GM18907 (cell line): ENCODE data around the gene RASA2.
"Not testable (repeated sequence)": the region's sequence is repeated elsewhere in the genome, so short reads cannot be mapped to it uniquely, and the experiment has no call there.

Experiments used
- ATAC-seq: cut with Tn5 transposase; IDR thresholded peaks from one replicate; pipeline ENCODE4 v1.9.1; 2021; ENCODE audit warnings: mild to moderate bottlenecking, moderate library complexity; ENCODE audit not compliant: unreplicated experiment

Gene RASA2

DNA sequence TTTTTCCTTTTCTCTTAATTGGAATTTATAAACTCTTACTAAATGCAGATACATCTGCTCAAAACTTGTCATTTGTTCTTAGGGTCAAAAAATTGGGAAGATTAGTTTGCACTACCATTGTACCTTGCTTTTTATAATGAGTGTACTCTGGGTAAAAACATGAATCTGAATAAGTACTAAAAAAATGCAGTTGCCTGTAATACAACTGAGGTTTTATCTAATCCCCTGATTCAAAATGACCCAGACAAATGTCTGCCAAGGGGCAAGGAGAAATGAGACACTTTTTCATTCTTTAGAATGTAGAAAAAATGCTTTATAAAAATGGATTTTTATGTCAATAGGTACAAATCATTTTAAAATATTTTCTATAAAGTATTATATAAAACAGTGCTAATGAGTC, 42.4 kb downstream of the RASA2 start:
- ATAC-seq = no peak

DNA sequence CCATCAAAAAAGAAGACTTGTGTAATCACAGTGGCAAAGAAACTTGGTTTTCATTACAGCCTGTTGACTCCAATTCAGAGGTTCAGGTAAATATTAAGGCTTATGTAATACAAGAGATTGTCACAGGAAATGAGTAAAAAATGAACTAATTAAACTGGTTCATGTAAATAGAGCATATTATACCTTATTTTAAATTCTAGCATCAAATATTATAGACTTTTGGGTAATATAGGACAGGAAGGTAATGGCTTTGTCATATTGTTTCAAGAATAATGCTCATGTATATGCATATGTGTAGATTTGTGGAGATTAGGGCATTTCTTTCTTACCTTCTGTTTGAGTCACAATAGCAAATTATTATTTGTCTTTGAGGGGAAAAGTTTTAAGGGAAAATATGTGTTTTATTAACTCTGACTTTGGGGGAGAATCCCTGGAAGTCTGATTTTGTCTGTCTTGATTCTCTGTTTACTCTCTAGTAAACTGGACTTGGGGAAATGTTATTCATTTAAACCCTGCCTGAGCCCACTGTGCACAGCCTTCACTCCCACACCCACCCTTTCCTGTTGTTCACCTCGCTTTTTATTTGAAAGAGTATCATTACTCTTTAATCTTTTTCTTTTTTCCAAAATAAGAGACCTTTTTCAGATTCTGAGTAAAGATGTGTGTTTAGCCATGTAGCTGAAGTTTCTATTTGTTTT, 43.0 kb downstream of the RASA2 start:
- no peak for ATAC-seq

DNA sequence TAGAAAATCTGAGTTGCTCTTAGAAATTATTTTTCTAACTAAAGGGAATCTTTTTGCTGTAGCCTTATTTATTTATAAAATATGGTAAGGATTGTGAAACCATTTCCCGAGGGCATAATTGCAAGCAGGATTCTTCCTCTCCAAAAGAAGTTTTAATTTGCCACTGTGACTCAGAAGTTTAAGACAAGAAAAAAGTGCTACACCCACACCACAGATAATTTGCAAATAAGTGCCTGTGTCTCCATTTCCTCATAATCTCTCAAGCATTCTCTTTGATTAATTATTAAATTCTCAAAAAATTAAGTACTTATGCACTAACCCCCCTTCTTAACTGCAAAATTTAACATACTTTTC, 43.6 kb downstream of the RASA2 start:
- no peak for ATAC-seq

DNA sequence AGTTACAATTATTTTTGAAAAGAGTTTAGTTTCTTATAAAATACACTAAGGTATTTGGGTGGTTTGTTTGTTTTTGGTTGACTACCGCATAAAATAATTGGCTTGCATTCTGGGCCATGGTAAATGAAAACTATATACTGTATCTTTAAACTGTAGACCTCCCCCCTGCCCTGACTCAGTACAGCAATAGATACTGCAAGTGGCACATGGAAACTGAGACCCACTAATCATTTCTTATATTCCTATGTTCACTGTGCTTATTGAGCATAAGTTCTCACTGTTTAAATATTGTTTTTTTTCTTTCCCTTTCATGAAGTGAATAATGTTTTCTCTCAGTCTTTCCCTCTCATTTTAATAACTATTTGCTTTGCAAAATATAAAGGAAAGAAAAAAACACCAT, 45.8 kb downstream of the RASA2 start:
- no peak for ATAC-seq

DNA sequence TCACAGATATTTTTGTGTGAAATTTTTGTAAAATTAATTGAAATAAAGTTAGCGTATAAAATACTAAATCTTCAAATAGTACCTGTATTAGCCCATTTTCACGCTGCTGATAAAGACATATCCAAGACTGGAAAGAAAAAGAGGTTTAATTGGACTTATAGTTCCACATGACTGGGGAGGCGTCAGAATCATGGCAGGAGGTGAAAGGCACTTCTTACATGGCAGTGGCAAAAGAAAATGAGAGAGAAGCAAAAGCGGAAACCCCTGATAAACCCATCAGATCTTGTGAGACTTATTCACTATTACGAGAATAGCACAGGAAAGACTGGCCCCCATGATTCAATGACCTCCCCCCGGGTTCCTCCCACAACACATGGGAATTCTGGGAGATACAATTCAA, 49.2 kb downstream of the RASA2 start:
- not testable (repeated sequence) for ATAC-seq

DNA sequence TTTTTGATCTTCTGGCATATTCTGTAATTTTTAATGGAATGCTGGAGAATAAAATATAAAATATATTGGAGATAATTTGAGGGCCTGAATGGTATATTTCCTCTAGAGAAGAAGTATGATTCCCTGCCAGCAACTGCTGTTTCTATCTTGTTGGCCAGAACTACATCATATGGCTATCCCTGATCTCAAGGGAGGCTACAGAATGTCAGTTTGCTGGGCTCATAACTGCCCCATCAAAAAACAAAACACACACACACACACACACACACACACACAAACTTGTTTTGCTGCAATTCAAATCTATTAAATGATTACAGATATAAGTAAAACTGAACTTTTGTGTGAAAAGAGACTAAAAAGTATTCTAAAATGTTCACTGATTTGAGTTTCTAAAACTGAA, 51.0 kb downstream of the RASA2 start:
- ATAC-seq = no peak

DNA sequence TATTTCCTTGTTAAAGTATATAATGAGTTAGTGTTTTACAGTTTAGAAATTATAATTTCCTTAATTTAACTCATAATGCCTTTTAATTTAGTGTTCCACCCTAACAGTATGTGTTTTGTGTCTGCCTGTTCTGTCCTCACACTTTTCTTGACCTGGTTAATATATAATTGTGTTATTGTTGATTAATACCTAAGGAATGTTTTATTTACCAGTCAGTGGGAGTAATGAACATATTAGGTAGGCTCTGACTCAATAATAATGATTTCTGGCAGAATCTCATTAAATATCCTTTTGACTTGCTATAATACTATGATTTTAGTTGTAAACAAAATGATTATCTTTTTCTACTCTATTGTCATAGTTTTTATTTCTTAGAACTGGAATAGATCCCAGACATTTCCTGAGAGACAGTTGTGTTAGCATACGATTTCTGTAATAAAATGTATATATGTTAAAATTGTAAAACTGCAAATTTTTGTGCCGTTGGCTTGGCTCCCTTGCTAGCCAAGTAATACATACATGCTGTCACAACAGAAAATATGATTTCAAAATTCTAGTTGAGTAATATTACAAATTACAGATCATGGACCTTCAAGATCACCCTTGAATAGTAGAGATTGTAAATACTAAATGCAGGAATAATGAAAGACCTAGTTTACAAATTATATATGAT, 51.9 kb downstream of the RASA2 start:
- no peak for ATAC-seq

DNA sequence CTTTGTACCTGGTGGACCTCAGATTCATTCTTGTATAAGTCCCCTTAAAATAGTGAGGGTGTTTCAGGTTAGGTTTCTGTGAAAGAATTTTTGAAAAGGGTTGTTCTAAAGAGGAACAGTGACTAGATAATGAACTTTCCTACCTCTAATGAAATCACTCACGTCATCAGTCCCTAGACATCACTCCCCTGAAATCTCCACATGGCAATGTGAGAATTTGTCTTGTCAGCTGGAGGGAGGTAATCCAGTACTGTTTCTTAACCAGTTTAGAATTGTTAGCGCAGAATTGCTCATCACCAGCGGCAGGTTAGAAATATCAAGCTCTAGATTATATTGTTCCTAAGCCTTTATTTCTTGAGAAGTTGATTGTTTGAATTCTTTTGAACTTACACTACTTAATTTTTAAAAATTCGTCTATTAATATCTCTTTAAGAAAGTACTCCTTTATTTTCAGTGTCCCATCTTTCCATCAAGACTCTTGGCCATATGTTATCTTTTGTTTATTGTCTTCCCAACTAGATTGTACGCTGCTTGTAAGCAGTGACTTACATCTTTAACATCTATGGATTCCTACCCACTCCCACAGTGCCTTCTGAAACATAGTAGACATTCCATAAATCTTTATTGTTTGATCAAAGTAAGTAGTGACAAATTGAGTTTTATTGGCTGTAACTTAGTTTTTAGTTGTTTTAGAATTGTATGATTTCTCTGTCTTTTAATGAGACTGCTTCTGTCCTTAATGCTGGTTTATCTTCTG, 52.8 kb downstream of the RASA2 start:
- ATAC-seq = no peak

DNA sequence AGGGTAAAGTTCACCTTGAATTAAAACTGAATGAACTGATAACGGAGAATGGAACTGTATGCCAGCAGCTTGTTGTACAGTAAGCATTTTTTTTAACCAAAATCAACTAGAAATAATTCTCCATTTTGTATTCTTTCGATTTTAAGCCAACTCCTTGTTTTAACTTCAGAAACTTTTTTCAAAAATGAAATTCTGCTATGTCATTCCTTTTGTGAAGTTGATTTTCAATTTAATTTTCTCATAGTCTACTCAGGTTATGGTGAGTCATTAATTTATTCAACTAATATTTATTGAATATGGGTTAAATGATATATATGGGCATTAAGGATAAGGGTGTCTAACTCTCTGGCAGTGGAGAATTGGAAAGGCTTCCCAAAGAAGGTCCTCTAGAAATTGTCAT, 53.7 kb downstream of the RASA2 start:
- no peak for ATAC-seq

DNA sequence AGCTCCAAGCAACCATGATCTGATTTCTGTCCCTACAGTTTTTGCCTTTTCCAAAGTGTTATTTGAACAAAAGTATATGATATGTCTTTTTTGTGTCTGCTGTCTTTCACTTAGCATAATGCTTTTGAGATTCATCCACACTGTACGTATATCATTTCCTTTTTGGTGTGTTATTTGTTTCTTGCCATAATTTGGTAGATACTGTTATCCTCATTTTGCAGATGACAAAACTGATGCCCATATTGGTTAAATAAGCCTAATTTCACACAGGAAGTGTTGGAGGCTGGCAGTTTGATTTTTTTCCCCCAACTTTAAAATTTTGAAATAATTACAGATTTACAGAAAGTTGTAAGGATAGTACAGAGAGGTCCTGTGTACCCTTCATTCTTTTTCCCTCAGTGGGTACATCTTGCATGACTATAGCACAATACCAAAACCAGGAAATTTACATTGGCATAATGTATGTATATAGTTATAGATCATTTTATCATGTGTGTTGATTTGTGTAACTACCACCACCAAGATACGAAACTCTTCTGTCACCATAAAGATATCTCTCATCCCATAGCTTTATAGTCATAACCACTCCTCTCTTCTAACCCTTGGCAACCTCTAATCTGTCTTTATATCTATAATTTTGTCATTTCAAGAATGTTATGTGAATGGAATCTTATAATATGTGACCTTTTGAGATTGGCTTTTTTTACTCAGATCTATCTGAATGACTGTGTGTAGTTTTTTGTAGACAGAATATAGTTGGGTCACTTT, 55.6 kb downstream of the RASA2 start:
- ATAC-seq = no peak

DNA sequence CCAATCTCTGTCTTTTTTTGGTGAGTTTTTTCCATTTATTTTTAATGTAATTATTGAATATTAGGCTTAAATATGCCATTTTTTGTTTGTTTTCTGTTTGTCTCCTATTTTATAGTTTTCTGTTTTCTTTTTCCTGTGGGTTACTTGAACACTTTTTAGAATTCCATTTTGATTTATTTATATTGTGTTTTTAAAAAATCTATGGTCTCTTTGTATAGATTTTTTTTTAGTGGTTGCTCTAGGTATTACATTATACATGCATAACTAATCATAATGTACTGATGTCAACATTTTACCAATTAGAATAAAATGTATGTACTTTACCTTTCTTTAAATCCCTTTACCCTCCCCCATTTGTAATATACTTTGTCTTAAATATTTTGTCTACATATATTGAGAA, 56.2 kb downstream of the RASA2 start:
- ATAC-seq = no peak

DNA sequence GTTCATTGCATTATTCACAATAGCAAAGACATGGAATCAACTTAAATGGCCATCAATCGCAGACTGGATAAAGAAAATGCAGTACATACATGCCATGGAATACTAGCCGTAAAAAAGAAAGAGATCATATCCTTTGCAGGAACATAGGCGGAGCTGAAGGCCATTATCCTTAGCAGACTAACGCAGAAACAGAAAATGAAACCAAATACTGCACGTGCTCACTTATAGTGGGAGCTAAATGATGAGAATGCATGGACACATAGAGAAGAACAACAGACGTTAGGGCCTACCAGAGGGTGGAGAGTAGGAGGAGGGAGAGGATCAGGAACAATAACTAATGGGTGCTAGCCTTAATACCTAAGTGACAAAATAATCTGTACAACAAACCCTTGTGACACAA, 57.9 kb downstream of the RASA2 start:
- ATAC-seq = no peak

DNA sequence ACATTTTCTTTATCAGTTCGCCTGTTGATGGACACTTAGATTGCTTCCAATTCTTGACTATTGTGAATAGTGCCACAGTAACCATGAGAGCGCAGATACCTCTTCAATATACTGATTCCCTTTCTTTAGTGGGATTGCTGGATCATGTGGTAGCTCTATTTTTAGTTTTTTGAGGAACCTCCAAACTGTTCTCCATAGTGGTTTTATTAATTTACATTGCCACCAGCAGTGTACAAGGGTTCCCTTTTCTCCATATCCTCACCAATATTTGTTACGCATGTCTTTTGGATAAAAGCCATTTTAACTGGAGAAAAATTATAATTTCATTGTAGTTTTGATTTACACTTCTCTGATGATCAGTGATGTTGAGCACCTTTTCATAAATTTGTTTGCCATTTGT, 59.3 kb downstream of the RASA2 start:
- no peak for ATAC-seq

DNA sequence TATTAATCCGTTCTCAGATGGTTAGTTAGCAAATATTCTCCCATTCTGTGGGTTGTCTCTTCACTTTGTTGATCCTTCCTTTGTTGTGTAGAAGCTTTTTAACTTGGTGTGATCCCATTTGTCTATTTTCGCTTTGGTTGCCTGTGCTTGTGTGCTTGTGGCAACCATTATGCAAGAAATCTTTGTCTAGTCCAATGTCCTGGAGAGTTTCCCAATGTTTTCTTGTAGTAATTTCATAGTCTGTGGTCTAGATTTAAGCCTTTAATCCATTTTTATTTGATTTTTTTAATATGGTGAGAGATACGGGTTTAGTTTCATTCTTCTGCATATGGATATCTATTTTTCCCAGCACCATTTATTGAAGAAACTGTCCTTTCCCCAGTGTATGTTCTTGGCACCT, 59.8 kb downstream of the RASA2 start:
- no peak for ATAC-seq

DNA sequence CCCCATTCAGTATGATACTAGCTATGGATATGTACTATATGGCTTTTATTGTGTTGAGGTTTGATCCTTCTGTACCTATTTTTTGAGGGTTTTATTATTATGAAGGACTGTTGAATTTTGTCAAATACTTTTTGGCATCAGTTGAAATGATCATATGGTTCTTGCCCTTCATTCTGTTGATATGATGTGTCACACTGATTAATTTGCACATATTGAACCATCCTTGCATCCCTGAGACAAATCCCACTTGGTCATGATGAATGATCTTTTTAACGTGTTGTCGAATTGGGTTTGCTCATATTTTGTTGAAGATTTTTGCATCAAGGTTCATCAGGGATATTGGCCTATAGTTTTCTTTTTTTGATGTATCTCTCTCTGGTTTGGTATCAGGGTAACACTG, 61.0 kb downstream of the RASA2 start:
- no peak for ATAC-seq

DNA sequence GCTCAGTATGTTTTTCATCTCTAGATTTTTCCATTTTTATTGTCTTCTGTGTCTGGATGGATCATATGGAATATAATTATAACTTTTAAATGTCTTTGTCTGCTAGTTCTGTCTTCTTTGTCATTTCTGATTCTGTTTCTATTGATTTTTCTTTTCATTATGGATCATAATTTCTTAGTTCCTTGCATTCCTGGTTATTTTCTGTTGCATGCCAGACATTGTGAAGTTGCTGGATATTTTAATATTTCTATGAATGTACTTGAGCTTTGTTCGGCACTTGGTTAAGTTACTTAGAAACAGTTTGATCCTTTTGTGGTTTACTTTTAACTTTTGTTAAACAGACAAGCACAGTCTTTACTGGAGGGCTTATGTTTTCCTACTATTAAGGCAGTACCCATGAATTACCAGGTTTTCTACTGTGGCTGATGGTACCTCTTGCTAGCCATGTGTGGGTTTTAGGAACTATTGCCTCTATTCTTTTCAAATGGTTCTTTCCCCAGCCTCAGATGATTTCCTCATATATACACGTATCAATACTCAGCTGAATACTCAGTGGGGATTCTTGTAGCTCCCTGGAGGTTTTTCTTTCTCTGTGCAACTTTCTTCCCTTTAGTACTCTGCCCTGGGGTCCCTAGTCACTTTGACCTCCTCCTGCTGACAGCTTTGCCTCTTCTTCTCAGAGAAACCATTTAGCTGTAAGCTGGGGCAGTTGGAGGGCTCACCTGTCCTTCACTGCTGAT, 64.3 kb downstream of the RASA2 start:
- no peak for ATAC-seq

DNA sequence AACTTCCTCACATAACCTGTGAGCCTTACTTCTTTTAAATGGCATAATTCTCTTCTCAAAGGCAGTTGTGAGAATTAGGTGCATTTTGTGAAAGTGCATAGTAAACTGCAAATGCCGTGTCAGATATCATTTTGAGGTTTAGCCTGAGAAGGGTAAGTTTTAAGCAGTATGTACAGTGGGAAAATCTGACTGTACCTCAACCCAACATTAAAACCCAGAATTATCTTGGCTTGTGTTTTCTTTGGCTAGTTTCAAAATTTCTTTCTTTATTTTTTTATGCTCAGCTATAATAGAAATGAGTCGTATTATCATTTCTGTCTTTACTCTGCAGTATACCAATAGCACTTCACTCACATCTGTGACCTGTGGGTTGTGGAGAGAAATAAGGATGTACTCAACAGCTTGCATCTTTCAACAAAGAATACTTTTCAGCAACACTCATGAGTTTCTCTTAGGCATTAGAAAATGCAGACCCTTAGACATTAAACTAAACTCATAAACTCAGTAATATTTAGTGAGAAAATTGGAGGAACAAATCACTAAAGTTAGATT, 65.7 kb downstream of the RASA2 start:
- ATAC-seq = no peak

DNA sequence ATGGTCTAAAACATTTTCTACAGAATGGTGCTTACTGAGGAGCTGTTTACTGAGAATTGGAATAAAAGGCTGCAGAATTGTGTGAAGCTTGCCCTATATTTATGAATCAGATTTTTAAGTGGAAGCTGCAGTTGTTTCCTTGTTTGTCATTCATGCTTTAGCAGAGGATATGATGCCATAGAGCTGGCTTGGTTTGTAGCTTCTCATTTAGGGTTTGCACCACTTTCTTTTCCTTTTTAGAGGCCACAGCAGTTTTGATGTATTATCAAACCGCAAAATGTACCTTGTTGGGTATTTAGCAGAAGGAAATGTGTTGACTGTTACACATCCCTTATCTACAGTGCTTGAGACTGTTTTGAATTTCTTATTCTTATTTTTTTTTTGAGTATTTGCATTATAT, 66.2 kb downstream of the RASA2 start:
- ATAC-seq = no peak

DNA sequence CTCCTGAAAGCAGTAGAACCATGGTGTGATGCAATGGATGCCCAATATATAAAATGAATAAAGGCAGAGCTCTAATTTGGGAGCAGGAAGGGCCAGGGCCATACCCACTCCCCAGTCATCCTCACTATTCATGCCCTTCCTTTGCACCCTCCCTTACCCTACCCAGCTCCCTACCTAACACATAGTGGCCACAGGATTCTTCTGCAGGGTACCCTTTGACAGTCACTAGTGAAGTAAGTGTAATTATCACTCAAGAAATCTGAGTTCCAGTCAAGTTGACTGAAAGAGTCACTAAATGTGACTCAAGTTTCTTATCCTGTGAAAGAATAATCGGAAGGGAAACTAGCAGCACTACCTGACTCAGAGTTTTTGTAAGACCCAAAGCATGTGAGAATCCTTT, 69.2 kb downstream of the RASA2 start:
- ATAC-seq = no peak

DNA sequence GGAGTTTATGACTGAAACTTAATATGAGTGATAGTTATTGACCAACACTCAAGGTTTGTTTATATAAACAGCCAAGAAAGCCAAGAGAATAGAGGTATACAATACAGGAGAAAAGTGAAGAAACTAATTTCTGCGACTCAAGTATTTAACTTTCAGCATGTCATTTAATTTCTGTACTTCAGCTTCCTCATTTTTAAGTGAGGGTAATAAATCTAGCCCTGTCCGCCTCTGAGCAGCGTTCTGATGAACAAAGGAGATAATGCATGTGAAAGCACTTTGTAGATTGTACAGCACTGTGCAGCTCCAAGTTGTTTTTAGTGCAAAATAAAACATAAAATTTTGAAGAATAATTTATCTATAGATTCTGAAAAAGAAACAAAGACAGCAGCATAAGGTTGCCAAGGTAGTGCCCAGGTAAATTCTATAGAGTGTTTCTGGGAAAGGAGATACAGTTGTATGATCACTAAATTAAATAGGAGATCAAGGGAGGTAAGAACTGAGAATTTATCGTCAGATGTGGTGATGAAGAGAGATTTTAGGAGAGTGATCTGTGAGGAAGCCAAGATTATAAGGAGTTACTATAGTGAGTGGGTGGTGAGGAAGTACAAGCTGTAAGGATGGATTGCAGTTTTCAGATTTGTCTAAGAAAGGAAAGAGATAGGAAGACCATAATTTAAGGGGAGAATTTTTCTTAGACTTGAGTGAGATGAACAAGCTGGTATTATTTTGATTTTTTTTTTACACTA, 71.3 kb downstream of the RASA2 start:
- ATAC-seq = no peak
